ENCODE data around the gene SNTG2.

GRCh38 chr2:1153920-1154319 lies 203.3 kb downstream of the SNTG2 start:
- TF ChIP-seq CTCF (IDR thresholded peaks at IDR 0.05) (no peak), POLR2A (IDR thresholded peaks at IDR 0.05) (no peak)
